Endodermal cell (in vitro differentiated cells): Measurements from ENCODE around the gene SHISA9. TPM values are rescaled to one million over a fixed set of nuclear protein-coding genes. Genes with fewer than 3 reads are reported as not detected.

Experiments used
- DNase-seq: peaks from one replicate; pipeline ENCODE4 v3.0.0-alpha.2; 2017
- H3K27ac ChIP-seq: 2 replicates; pipeline ENCODE4 v1.5.1; 2013; ENCODE audit warnings: mild to moderate bottlenecking, low read depth, low read length, moderate library complexity
- H3K27me3 ChIP-seq: 2 replicates; pipeline ENCODE4 v1.6.1; 2013; ENCODE audit warnings: mild to moderate bottlenecking, low read length, moderate library complexity; ENCODE audit not compliant: insufficient read depth, control insufficient read depth, poor library complexity, severe bottlenecking
- H3K36me3 ChIP-seq: 2 replicates; pipeline ENCODE4 v1.7.0; 2013; ENCODE audit warnings: mild to moderate bottlenecking, low read length, moderate library complexity; ENCODE audit not compliant: control insufficient read depth, insufficient read depth
- H3K4me1 ChIP-seq: one replicate; pipeline ENCODE4 v1.7.0; 2013; ENCODE audit warnings: low read length; ENCODE audit not compliant: control insufficient read depth, insufficient read depth
- H3K4me3 ChIP-seq: 2 replicates; pipeline ENCODE4 v1.5.1; 2013; ENCODE audit warnings: mild to moderate bottlenecking, low read length, moderate library complexity
- H3K9ac ChIP-seq: 2 replicates; pipeline ENCODE4 v1.6.1; 2013; ENCODE audit warnings: mild to moderate bottlenecking, low read length, moderate library complexity; ENCODE audit not compliant: poor library complexity, severe bottlenecking; ENCODE audit errors: extremely low read depth
- H3K9me3 ChIP-seq: 2 replicates; pipeline ENCODE4 v1.6.1; 2013; ENCODE audit warnings: mild to moderate bottlenecking, low read length, moderate library complexity; ENCODE audit not compliant: control insufficient read depth
- H3K27ac Mint-ChIP-seq: 2 replicates; pipeline ENCODE4 v1.8.0; 2020; ENCODE audit warnings: mixed read lengths
- H3K27me3 Mint-ChIP-seq: 2 replicates; pipeline ENCODE4 v1.8.0; 2021; ENCODE audit warnings: mild to moderate bottlenecking, mixed read lengths; ENCODE audit not compliant: insufficient read depth
- H3K36me3 Mint-ChIP-seq: 2 replicates; pipeline ENCODE4 v1.8.0; 2020; ENCODE audit warnings: low read depth, mixed read lengths
- H3K4me1 Mint-ChIP-seq: 2 replicates; pipeline ENCODE4 v1.8.0; 2020; ENCODE audit warnings: mixed read lengths
- H3K4me3 Mint-ChIP-seq: 2 replicates; pipeline ENCODE4 v1.8.0; 2020; ENCODE audit warnings: mild to moderate bottlenecking, moderate library complexity, mixed read lengths
- H3K9me3 Mint-ChIP-seq: 2 replicates; pipeline ENCODE4 v1.8.0; 2020; ENCODE audit warnings: mild to moderate bottlenecking, mixed read lengths
- CTCF ChIP-seq: fragments of 200-600 bp; sonication (generic); conservative IDR thresholded peaks from 2 replicates; pipeline ENCODE4 v1.5.0; 2021; ENCODE audit warnings: antibody characterized with exemption, mild to moderate bottlenecking
- WGBS, 2 experiments: methylation state at CpG; one replicate each; pipeline versions ENCODE4 v1.1.5 to v1.1.7; 2013; ENCODE audit warnings: missing lambda C conversion rate in 2 of 2, mixed read lengths in 1 of 2; ENCODE audit not compliant: insufficient coverage in 1 of 2, insufficient read length in 1 of 2; 5-methylcytosine and 5-hydroxymethylcytosine counted together
- total RNA-seq, 2 donors: library from RNA; stranded (reverse); fragmentation: NEBNext Ultra II Directional in 1 of 2; extraction: Animal tissue kit (Norgen Biotek cat#: 25700) in 1 of 2; gene quantifications; 2 replicates in 1 of 2; 3 replicates in 1 of 2; pipeline ENCODE4 v1.2.1, GENCODE V29; 2021

The SHISA9 gene
- total RNA-seq, 2 donors from 2014 or later: 5.2 to 27.8 TPM

GRCh38 chr16:12862327-12862726, 39.1 kb upstream of the SHISA9 start:
- H3K36me3 Mint-ChIP-seq: no peaks in the 10 kb centered on the region
- peaks cover 3% of the 10 kb centered on the region for H3K9me3 Mint-ChIP-seq
- peak; percentile 22 for DNase-seq
- no peak for TF ChIP-seq CTCF
- H3K4me1 Mint-ChIP-seq: peaks cover 4% of the 10 kb centered on the region
- H3K9ac ChIP-seq: no peak overlapping the region
- H3K27me3 ChIP-seq: no peaks in the 10 kb centered on the region
- no peak overlapping the region for H3K27ac Mint-ChIP-seq
- 94 to 97% methylated on average over 11 to 22 of the region's 22 CpGs for WGBS, 2 experiments
- H3K4me1 ChIP-seq: no peaks in the 10 kb centered on the region
- H3K4me3 ChIP-seq: no peak overlapping the region
- H3K27ac ChIP-seq: no peak overlapping the region
- H3K27me3 Mint-ChIP-seq: no peaks in the 10 kb centered on the region
- no peak overlapping the region for H3K4me3 Mint-ChIP-seq
- H3K9me3 ChIP-seq: no peaks in the 10 kb centered on the region
- H3K36me3 ChIP-seq: no peaks in the 10 kb centered on the region

DNA sequence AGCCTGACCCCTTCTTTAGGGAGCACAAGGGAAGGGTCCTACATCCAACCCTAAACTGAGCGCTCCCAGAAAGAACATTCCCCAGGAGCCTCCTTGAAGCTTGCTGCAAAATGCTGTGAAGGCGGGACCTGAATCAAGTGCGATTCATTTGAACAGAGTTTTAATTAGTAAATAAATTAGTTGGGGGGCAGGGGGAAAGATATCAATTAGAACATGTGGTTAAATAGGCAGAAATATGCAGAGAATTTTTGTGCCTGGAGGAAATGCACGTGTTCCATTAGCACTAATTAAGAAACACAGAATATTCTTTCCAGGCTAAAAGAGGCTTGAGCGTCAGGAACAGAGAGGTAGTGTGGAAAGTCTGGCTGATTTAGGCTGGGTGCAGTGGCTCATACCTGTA, 38.5 kb upstream of the SHISA9 start:
- no peaks in the 10 kb centered on the region for H3K36me3 ChIP-seq
- no peak overlapping the region for H3K4me3 Mint-ChIP-seq
- no peaks in the 10 kb centered on the region for H3K9me3 ChIP-seq
- no peaks in the 10 kb centered on the region for H3K36me3 Mint-ChIP-seq
- H3K9ac ChIP-seq: no peak overlapping the region
- H3K27me3 ChIP-seq: no peaks in the 10 kb centered on the region
- no peak overlapping the region for H3K27ac ChIP-seq
- WGBS, 2 experiments: 95 to 96% methylated on average over 4 to 5 of the region's 5 CpGs
- no peak overlapping the region for H3K27ac Mint-ChIP-seq
- H3K4me1 Mint-ChIP-seq: peaks cover 4% of the 10 kb centered on the region
- H3K4me1 ChIP-seq: no peaks in the 10 kb centered on the region
- no peak for TF ChIP-seq CTCF
- DNase-seq: peak; percentile 2
- H3K4me3 ChIP-seq: no peak overlapping the region
- H3K27me3 Mint-ChIP-seq: no peaks in the 10 kb centered on the region
- no peaks in the 10 kb centered on the region for H3K9me3 Mint-ChIP-seq

DNA sequence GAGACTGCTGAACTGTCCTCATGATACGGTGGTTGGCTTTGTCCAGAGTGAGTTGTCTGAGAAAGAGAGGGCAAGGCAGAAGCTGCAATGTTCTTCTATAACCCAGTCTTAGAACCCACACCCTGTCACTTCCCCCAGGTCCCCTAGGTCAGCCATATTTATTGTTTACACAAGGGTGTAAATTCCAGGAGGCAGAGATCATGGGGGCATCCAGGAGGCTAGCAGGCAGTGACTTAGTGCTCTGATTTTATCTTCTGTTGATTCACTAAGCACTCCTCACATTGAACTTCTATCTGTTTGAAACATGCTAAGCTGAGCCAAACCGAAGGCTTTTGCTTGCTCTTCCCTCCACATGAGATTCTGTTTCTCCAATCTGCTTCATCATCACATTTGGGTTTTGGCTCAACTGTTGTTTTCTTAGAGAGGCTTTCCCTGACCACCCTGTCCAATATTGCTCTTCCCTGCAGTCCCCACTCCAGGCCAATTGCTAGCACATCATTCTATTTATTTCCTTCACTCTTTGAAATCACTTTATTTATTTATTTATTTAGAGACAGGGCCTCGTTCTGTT, 34.3 kb upstream of the SHISA9 start:
- Histone ChIP-seq H3K36me3 (no peaks in the 10 kb centered on the region), H3K4me1 (no peaks in the 10 kb centered on the region), H3K4me3 (no peak overlapping the region), H3K27ac (no peak overlapping the region), H3K9me3 (no peaks in the 10 kb centered on the region), H3K9ac (no peak overlapping the region), H3K27me3 (peaks cover 6% of the 10 kb centered on the region)
- no peaks in the 10 kb centered on the region for H3K36me3 Mint-ChIP-seq
- no peaks in the 10 kb centered on the region for H3K27me3 Mint-ChIP-seq
- WGBS, 2 experiments: 77 to 88% methylated on average over 2 to 3 of the region's 3 CpGs
- H3K27ac Mint-ChIP-seq: no peak overlapping the region
- peak; percentile 34 for DNase-seq
- TF ChIP-seq CTCF: no peak
- H3K4me3 Mint-ChIP-seq: no peak overlapping the region
- peaks cover 3% of the 10 kb centered on the region for H3K9me3 Mint-ChIP-seq
- H3K4me1 Mint-ChIP-seq: peaks cover 2% of the 10 kb centered on the region
